Caco-2 (cell line): ENCODE results near the gene PTEN. TPM values are rescaled to one million over a fixed set of nuclear protein-coding genes. Genes with fewer than 3 reads are reported as not detected.
"Not testable (repeated sequence)": the region's sequence is repeated elsewhere in the genome, so short reads cannot be mapped to it uniquely, and the experiment has no call there.

Experiments
- BruUV-seq: library from RNA; stranded (reverse); fragments of 400-500 nt; replicated peaks from 2 replicates; lab custom pipeline; 2021; lab: Mats Ljungman, UMichigan
- CTCF ChIA-PET: fragments of 300-600 bp; sonication (Branson Sonifier 250); formaldehyde crosslinking; loops from one replicate; lab custom pipeline; 2022; ENCODE audit warnings: antibody characterized with exemption; lab: Charles Lee
- POLR2A ChIA-PET: fragments of 300-600 bp; sonication (Branson Sonifier 250); formaldehyde crosslinking; loops from one replicate; lab custom pipeline; 2022; ENCODE audit warnings: antibody characterized with exemption; lab: Charles Lee
- DNase-seq, 2 experiments: peaks; one replicate each; pipeline versions ENCODE4 v3.0.0 to v3.0.0-alpha.2; 2020 to 2022
- H3K27me3 ChIP-seq: replicated peaks from 2 replicates; pipeline ENCODE4 v1.6.0; 2011; ENCODE audit warnings: low read length; ENCODE audit not compliant: control insufficient read depth, insufficient read depth
- H3K36me3 ChIP-seq: 2 replicates; pipeline ENCODE4 v1.5.1; 2011; ENCODE audit warnings: low read length; ENCODE audit not compliant: control insufficient read depth, insufficient read depth
- H3K4me1 ChIP-seq: fragments of 250-450 bp; sonication (Bioruptor Pico); 2 replicates; pipeline ENCODE4 v1.5.1; 2020; ENCODE audit warnings: mild to moderate bottlenecking
- H3K4me3 ChIP-seq: 2 replicates; pipeline ENCODE4 v1.5.1; 2011; ENCODE audit warnings: low read depth, mild to moderate bottlenecking, control low read depth, low read length
- H3K9me3 ChIP-seq: fragments of 250-450 bp; sonication (Bioruptor Pico); 2 replicates; pipeline ENCODE4 v1.5.1; 2020; ENCODE audit warnings: mild to moderate bottlenecking, moderate library complexity
- H3K27ac Mint-ChIP-seq: one replicate; pipeline ENCODE4 v1.8.0; 2022; ENCODE audit warnings: mixed read lengths; ENCODE audit not compliant: unreplicated experiment
- H3K27me3 Mint-ChIP-seq: one replicate; pipeline ENCODE4 v1.8.0; 2022; ENCODE audit warnings: mixed read lengths; ENCODE audit not compliant: insufficient read depth, unreplicated experiment
- H3K36me3 Mint-ChIP-seq: one replicate; pipeline ENCODE4 v1.8.0; 2022; ENCODE audit warnings: mild to moderate bottlenecking, mixed read lengths; ENCODE audit not compliant: insufficient read depth, unreplicated experiment
- H3K4me1 Mint-ChIP-seq: one replicate; pipeline ENCODE4 v1.8.0; 2022; ENCODE audit warnings: low read depth, mixed read lengths; ENCODE audit not compliant: unreplicated experiment
- H3K4me3 Mint-ChIP-seq: one replicate; pipeline ENCODE4 v1.8.0; 2022; ENCODE audit warnings: mild to moderate bottlenecking, moderate library complexity, mixed read lengths; ENCODE audit not compliant: unreplicated experiment
- H3K9me3 Mint-ChIP-seq: one replicate; pipeline ENCODE4 v1.8.0; 2022; ENCODE audit warnings: mixed read lengths; ENCODE audit not compliant: unreplicated experiment
- intact Hi-C: fragments of 100-400 bp; cut with micrococcal nuclease; formaldehyde crosslinking; loops from one replicate; pipeline ENCODE4 v1.10.0; 2022; ENCODE audit not compliant: unreplicated experiment
- total RNA-seq: library from RNA; stranded (reverse); gene quantifications from 2 replicates; pipeline ENCODE4 v1.2.3, GENCODE V29; 2022
- TF ChIP-seq, protein P1 (sequence below), 2 experiments: fragments of 200-600 bp in 1 of 2; IDR thresholded peaks; 1 replicate in 1 of 2; 2 replicates in 1 of 2; pipeline versions ENCODE4 v1.5.1 to v1.8.0; 2011 to 2022; ENCODE audit warnings: antibody characterized with exemption in 1 of 2, control low read depth in 1 of 2, inconsistent platforms in 1 of 2, low read depth in 1 of 2, low read length in 1 of 2, mild to moderate bottlenecking in 1 of 2, moderate library complexity in 1 of 2; ENCODE audit not compliant: insufficient read depth in 1 of 2, severe bottlenecking in 1 of 2, unreplicated experiment in 1 of 2

Gene PTEN
- total RNA-seq, 1 experiment from 2014 or later: 56.3 TPM

GRCh38 chr10:87827681-87828080 lies 35.7 kb upstream of the PTEN start:
- no peak overlapping the region for H3K4me3 ChIP-seq
- DNase-seq: no peak
- H3K9me3 ChIP-seq: no peaks in the 10 kb centered on the region
- Mint-ChIP-seq H3K4me3 (no peak overlapping the region), H3K27me3 (no peaks in the 10 kb centered on the region), H3K36me3 (no peaks in the 10 kb centered on the region), H3K4me1 (no peaks in the 10 kb centered on the region), H3K27ac (no peak overlapping the region), H3K9me3 (no peaks in the 10 kb centered on the region)
- POLR2A ChIA-PET: no interaction called here
- no peaks in the 10 kb centered on the region for H3K36me3 ChIP-seq
- CTCF ChIA-PET: no interaction called here
- intact Hi-C loops: no loop called here
- peaks cover 5% of the 10 kb centered on the region; the same call in 1 of the 2 replicates for H3K4me1 ChIP-seq
- BruUV-seq: no TSS peak
- H3K27me3 ChIP-seq: no peaks in the 10 kb centered on the region
- TF ChIP-seq, protein P1, sequence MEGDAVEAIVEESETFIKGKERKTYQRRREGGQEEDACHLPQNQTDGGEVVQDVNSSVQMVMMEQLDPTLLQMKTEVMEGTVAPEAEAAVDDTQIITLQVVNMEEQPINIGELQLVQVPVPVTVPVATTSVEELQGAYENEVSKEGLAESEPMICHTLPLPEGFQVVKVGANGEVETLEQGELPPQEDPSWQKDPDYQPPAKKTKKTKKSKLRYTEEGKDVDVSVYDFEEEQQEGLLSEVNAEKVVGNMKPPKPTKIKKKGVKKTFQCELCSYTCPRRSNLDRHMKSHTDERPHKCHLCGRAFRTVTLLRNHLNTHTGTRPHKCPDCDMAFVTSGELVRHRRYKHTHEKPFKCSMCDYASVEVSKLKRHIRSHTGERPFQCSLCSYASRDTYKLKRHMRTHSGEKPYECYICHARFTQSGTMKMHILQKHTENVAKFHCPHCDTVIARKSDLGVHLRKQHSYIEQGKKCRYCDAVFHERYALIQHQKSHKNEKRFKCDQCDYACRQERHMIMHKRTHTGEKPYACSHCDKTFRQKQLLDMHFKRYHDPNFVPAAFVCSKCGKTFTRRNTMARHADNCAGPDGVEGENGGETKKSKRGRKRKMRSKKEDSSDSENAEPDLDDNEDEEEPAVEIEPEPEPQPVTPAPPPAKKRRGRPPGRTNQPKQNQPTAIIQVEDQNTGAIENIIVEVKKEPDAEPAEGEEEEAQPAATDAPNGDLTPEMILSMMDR (IDR thresholded peaks at IDR 0.05; ENCODE audit: insufficient read depth in 1 of 2, low read depth in 1 of 2, low read length in 1 of 2, severe bottlenecking in 1 of 2, unreplicated experiment in 1 of 2): no peak

DNA sequence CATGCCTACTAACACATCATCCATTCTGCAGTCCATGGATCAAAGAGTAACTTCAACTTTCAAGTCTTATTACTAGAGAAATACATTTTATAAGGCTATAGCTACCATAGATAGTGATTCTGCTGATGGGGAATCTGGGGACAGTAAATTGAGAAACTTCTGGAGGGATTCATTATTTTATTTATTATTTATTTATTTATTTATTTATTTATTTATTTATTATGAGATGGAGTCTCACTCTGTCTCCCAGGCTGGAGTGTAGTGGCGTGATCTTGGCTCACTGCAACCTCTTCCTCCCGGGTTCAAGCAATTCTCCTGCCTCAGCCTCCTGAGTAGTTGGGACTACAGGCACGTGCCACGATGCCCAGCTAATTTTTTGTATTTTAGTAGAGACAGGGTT lies 34.4 kb upstream of the PTEN start:
- H3K9me3 ChIP-seq, H3K27me3 ChIP-seq, intact Hi-C loops, H3K36me3 Mint-ChIP-seq, H3K4me3 ChIP-seq, H3K4me1 Mint-ChIP-seq, H3K4me1 ChIP-seq, H3K4me3 Mint-ChIP-seq, POLR2A ChIA-PET, H3K9me3 Mint-ChIP-seq, DNase-seq, H3K36me3 ChIP-seq, BruUV-seq, H3K27me3 Mint-ChIP-seq, H3K27ac Mint-ChIP-seq: not testable (repeated sequence)
- CTCF ChIA-PET: interaction anchor here (0.8 kb wide), 1 partner anchor 34 kb away, joined by 4 read pairs; the partner anchor contains the start of gene KLLN

- intact Hi-C loops: no loop called here
- Histone ChIP-seq H3K4me1 (peaks cover 8% of the 10 kb centered on the region; the same call in 1 of the 2 replicates), H3K27me3 (no peaks in the 10 kb centered on the region), H3K9me3 (no peaks in the 10 kb centered on the region), H3K4me3 (no peak overlapping the region), H3K36me3 (no peaks in the 10 kb centered on the region)
- ChIA-PET POLR2A (no interaction called here), CTCF (interaction anchor here (1.3 kb wide), 1 partner anchor 12 kb away, joined by 3 read pairs; no protein-coding TSS in a partner anchor)
- BruUV-seq: no TSS peak
- Mint-ChIP-seq H3K4me1 (peaks cover 6% of the 10 kb centered on the region), H3K36me3 (no peaks in the 10 kb centered on the region), H3K27me3 (no peaks in the 10 kb centered on the region), H3K27ac (no peak overlapping the region), H3K9me3 (no peaks in the 10 kb centered on the region), H3K4me3 (no peak overlapping the region)
- no peak for DNase-seq
- TF ChIP-seq, protein P1 (IDR thresholded peaks at IDR 0.05; ENCODE audit: insufficient read depth in 1 of 2, low read depth in 1 of 2, low read length in 1 of 2, severe bottlenecking in 1 of 2, unreplicated experiment in 1 of 2): no peak
Measured at GRCh38 chr10:87829986-87830729, 33.3 kb upstream of the PTEN start.
